GM18502 (cell line): ENCODE data around the gene RPP21.

Source experiments
- ATAC-seq: cut with Tn5 transposase; IDR thresholded peaks from one replicate; pipeline ENCODE4 v1.9.1; 2021; ENCODE audit warnings: mild to moderate bottlenecking; ENCODE audit not compliant: unreplicated experiment, poor library complexity

RPP21 gene

DNA sequence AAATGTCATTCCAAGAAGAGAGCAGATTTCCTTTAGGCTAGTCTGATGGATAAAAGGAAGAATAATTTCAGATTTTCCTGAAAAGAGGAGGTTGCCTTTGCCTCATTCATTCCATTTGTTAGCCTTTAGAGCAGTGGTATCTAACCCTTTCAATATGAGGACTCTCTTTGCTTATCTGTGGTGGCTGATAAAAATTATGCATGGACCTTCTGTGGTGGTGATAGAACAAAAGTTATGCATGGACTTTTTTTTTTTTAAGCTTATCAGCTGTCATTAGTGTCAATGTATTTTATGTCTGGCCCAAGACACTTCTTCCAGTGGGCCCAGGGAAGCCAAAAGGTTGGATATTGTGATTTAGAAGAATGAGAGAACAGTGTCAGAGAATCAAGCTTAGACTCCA is 16.6 kb upstream of the RPP21 start:
- no peak for ATAC-seq

DNA sequence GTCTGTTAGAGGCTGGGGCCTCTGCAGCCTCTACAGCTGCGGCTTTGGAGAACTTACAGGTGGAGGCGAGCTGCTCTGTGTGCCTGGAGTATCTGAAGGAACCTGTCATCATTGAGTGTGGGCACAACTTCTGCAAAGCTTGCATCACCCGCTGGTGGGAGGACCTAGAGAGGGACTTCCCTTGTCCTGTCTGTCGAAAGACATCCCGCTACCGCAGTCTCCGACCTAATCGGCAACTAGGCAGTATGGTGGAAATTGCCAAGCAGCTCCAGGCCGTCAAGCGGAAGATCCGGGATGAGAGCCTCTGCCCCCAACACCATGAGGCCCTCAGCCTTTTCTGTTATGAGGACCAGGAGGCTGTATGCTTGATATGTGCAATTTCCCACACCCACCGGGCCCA is 15.6 kb upstream of the RPP21 start:
- ATAC-seq: no peak

DNA sequence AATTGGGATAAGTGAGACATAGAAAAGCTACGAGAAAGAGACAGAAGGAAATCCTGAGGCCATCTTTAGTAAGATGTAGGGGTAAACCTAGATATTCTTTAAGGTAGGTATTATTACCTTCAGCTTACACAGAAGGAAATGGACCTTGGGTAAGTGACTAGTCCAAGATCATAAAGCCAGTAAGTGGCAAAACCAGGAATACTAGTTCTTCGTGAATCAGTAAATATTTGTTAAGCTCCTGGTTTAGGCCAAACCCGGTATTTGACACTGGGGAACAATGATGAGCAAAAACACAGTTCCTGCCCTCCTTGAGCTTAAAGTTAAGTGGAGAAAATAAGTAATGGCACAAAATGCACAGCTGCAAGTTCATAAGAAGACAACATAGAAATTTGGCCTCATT is 13.0 kb upstream of the RPP21 start:
- ATAC-seq: no peak

DNA sequence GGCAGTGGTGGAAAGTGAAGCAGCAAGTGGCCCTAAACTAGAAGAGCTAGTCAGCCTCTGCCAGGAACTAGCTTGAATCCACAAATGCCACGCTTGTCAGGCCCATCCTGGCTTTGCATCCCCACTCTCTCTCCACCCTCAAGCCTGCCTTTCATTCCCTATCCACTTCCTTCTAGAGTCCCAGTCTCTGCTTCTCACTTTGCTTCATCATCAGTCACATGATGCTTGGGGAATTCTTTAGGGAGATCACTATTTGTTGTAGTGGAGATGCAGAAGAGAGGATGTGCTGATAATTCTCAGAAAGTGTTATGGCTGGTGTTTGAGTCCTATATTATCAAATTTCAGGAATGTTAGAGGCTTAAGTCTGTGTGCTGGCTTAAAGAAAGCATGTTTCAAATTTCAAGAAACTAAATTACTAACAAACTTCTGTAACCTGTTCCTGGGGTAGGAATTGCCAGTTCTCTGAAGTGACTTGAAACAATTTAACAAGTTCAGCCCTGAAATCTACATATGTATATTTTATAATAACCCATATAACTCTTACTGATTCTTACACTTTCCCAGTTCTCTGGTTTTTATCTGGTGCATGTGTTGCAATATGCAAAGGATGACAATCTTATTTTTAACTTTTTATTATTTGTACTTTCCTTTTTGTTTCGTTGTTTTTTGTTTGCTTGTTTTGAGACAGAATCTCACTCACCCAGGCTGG is 10.7 kb upstream of the RPP21 start:
- no peak for ATAC-seq

DNA sequence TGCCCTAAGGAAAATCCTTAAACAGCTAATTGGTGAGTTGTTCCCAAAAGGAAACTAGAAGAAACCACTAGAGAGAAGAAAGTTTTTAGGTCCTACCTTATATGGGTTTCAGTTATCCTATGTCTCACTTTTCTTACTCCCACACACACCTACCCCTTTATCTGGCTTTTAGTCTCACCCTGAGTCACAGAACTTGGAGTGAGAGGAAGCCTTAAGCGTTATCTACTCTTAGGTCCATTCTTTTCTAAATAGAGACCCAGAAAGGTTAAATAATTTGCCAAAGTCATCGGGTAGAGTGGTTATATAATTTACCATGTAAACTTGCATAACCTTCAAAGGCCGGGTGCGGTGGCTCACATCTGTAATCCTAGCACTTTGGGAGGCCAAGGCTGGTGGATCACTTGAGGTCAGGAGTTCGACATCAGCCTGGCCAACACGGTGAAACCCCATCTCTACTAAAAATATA is 4.3 kb upstream of the RPP21 start:
- ATAC-seq: no peak

DNA sequence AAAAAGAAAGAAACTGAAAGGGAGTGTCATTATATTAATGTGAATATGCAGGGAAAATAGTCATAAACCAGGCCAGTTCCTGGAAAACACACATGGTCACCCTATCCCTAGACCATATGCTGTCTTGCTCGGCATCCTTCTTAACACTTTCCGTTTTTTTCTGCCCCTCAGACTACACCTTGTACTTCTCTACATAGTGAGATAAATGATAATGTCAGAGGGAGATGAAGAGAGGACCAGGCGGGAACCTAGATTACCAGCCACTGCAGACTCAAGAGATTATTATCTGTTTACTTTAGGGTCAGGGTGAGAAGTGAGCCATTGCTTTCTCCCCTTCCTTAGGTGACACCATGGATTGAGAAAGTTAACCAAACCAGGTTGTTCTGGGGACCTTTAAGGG is 3.7 kb upstream of the RPP21 start:
- ATAC-seq: no peak

DNA sequence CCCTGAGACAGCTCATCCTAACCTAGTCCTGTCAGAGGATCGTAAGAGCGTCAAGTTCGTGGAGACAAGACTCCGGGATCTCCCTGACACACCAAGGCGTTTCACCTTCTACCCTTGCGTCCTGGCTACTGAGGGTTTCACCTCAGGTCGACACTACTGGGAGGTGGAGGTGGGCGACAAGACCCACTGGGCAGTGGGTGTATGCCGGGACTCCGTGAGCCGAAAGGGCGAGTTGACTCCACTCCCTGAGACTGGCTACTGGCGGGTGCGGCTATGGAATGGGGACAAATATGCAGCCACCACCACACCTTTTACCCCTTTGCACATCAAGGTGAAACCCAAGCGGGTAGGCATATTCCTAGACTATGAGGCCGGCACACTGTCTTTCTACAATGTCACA is 3.2 kb upstream of the RPP21 start:
- no peak for ATAC-seq

DNA sequence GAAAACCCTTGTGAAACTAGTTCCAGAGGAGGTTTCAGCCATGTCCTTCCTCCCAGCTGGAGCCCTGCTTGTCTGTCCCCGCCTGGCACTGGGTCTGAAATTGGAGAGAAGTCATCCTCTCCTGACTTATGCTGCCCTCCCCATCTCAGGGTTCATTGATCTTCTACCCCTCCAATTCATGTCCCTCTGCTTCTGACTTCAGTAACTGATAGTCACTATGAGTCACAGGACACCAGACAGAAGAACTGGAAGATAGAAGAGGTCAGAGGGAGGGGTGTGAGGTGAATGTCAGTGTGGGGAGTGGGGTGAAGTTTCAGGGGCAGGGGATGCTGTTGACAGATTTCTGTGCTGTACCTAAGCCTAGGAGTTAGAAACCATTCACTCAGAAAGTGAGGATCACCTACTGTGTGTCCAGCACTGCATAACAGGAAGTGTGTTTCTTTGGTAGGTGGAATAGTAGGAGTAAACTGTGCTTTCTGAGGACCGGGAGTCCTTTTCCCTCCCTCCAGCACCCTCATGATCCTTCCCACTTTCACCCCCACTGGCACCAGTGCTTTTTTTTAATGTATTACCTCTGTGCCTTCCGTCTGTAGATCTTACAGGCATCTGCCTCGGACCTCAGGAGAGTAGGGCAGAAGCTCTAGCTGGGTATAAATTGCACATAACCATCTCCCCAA is 627 bp upstream of the RPP21 start:
- ATAC-seq: no peak

DNA sequence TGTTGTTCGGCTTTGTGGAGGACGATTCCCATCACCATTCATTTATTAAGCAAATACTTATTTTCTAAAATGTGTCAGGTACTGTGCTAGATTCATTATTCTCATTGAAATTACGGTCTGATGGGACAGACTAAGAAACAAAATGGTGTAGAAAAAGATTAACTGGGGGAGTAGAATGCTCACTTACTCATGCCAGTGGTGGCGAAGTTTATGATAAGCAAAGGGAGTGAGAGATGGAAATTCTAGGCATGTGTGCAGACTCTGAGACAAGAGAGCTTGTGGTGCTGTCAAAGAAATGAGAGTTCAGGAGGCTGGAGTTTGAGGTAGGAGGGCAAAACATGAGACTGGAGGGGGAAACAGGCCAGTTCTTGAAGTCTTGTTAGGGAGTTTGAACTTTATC is 896 bp downstream of the RPP21 start:
- ATAC-seq: no peak

DNA sequence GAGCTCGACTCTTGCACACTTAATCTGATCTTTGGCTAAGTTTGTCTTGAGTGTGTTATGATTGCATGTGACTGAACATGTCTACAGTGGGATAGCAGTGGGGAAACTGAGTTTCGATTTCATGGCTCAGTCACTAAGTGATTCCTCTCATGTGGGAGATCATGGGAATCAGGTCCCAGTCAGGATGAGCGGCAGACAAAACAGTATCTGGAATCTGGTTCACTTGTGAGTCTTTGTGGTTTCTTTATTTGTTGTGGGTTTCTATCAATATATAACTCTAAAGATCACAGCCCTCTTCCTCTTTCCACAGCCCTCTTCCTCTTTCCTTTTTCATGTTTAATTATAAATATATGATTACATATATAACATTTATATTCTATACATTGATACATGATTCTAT is 4.0 kb downstream of the RPP21 start:
- ATAC-seq: no peak

DNA sequence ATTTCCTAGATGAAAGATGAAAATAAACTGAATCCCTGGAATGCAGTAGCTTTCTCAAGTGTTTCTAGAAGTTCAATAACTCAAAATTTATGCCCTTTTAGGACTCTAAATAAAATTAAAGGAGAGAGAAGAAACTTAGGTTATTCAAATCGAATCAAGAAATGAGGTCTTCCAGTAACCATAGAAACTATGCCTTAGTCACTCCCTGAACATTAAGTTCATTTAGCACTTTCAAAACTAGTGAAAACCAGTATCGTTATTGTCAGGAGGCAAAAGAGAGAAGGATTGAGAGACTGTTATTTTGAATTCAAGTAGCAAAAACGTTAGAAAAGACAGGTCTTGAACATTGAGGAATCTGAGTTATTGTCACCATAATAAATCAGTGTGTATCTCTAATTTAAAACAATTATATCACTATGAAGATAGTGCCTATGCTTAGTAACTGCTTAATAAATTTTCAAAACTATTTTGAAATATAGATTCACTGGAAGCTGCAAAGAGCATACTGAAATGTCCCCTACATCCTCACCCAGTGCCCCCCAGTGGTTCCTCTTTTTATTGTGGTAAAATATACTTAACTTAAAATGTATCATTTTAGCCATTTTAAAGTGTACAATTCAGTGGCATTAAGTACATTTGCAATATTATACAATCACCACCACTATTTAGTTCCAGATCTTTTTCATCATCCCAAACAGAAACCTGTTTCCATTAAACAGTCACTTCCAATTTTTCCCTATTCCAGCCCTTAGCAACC is 4.6 kb downstream of the RPP21 start:
- ATAC-seq: no peak

DNA sequence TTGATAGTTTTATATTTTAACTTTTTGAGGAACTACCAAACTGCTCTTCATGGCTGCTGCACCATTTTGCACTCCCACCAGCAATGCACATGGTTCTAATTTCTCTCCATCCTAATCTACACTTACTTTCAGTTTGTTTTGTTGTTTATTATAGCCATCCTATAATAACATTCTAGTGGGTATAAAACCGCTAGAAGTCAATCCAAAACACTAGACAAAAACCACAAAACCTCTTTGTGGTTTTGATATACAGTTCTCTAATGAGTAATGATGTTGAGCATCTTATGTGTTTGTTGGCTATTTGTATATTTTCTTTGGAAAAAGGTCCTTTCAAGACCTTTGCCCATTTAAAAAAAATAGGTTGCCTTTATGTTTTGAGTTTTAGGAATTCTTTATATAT is 5.6 kb downstream of the RPP21 start:
- ATAC-seq: no peak

DNA sequence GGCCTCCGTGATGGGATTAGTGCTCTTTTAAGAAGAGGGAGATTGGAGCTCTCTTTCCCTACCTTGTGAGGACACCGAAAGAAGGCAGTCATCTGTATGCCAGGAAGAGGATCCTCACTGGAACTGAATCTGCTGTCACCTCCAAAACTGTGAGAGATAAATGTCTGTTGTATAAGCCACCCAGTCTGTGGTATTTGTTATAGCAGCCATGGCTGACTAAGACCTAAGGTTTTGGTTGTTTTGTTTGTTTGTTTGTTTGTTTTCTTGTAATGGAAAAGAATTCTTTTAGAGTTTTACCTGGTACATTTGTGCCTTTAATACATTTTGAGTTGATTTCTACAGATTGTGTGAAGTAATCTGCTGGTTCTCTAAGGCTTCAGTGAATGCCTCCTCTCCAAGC is 7.6 kb downstream of the RPP21 start:
- no peak for ATAC-seq

DNA sequence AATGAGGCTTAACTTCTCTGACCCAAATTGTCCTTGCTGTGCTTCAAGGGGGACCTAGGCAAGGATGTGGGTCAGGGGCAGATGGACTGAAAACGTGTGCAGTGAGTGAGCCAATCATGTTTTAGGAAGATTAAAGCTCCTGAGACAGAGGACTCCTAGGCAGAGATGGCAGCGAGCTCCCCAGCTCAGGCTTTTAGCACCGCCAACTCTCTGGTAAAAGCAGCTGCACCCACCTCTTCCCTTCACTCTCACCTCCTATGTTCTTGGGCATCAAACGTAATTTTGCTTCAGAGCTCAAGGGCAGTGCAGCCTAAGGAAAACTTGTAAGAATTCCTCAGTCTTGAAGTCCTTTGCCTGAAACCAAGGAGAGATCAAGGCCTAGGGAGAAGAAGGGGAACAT is 10.3 kb downstream of the RPP21 start:
- ATAC-seq: no peak

DNA sequence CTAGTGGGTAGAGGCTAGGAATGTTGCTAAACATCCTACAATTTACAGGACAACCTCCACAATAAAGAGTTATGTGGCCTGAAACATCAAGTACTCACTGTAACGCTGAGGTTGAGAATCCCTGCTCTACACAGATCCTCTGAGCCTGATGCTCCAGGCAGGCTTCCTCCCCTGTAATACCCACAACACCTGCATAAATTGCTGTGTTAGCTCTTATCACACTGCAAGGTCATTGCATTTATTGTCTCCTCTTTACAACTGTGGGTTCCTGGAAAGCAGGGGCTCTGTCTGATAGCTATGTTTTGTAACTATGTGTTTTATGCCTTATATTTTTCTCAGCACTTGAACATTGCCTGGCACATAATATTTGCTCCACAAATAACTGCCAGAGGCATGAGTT is 11.6 kb downstream of the RPP21 start:
- ATAC-seq: no peak

DNA sequence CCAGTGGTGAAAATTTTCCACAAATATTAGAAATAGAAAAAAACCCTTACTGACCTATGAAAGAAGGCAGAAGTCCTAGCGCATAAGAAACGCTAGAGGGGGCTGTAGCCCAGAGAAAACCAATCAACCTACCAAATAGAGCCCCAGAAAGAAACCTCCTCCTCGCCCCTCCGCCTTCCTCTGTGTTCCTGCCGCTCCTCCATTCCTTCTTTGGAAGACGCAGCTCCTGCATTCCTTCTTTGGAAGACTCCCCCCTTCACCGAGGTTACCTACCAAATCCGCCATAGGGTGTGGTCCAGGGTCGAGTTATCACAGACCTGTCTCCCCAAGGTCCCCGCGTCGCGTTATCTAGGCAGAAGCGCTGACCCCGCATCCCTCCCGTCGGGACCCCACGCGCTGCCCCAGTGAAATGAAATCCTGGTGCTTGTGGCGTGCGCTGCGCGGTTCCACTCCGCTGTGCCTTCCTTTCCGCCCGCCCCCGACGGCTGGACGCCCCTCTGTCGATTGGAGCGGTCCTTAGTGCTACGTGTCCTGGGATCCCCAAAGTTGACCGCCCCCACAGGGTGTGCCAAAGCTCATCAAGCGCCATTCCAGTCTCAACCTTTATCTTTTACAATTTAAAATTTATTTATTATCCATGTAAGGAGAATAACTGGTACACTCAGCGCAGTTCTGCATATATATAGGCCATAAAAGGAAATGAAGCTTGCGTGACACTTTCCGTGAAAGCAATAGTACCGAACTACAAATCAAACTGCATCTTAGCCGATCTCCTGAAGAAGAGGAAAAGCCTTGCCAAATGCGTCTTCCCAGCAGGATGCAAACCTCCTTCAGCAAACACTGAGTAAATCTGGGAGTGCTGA is 13.0 kb downstream of the RPP21 start:
- no peak for ATAC-seq

DNA sequence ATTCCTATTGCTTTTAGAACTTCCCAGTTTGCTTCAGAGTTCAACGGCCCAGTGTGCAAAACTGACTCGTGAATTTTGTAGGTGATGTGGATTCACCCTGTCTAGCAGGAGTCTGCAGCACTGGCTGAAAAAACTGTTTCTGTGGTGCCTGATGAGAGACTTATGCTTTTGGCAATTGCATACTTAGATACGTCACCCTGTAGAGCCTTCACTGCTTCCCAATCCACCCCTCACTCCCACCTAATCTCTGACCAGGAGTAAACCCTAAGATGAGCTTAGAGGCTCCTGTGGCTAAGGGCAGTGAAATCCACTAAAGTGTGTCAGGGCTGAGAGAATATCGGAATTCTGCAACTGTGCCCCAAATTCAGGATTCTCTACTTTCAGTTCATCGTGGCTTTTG is 14.3 kb downstream of the RPP21 start:
- no peak for ATAC-seq

DNA sequence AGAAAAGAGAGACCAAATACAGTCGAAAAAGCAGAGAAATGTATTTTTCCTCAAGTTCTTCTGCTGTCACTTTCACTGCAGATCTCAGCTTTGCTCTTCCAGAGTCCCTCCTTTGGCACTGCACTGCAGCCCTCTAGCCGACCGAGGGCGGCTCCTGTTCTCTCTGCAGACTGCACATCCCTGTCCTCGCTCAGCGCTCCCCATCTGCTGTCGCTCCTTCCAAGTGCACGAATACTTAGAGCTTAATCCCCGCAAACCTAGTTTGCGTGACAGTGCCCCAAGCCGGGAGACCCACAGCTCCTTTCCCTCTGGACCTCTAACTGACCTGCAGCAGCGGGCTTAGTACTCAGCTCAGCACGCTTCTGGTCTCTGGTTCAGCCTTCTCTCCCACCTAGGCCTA is 15.2 kb downstream of the RPP21 start:
- no peak for ATAC-seq

DNA sequence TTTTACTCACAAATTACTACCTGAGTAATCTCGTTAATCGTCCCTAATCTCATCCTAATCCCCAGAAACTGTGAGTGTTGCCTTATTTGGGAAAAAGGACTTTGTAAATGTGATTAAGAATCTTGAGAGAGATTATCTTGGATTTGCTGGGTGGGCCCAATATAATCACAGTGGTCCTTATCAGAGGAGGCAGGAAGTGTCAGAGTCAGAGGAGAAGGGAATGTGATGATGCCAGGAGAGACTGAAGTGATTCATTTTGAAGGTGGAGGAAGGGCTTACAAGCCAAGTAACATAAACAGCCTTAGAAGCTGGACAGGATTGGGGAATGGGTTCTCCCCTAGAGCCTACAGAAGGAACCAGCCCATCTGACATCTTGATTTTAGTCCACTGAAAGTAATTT is 16.7 kb downstream of the RPP21 start:
- ATAC-seq: no peak

DNA sequence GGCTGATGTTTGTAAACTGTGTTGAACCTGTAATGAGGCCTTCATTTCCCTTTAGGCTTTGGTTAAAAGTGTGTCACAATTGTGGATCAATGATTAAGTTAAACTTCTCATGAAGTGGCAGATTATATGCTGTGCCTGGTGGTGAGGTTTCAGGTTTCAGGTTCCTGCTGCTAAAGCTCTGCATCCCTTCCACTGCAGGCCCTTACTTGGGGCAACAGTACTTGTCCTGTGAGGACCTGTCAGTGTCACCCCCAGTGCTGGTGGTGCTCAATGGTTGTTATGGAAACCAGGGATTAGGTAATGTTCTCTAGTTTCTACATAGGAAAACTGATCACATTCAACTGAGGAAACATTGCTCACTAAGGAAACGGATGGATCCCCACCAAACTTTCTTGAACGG is 18.5 kb downstream of the RPP21 start:
- no peak for ATAC-seq

DNA sequence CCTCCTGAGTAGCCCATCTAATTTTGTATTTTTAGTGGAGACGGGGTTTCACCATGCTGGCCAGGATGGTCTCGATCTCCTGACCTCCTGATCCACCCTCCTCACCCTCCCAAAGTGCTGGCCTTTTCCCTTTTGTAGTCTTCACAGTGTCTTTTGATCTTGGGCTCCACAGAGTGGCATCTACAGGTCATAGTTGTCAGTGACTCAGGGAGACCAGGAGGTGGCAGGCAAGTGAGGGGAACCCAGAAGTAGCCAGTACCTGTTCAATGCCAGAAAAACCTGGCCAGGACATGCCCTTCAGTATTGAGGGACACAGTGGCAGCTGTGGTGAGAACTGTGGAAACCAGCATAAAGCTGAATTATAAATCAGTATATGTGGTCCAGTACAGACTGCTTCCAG is 19.6 kb downstream of the RPP21 start:
- no peak for ATAC-seq
